HepG2 (cell line): ENCODE measurements around the gene MMP3. TPM values are rescaled to one million over a fixed set of nuclear protein-coding genes. Genes with fewer than 3 reads are reported as not detected.

ENCODE experiments used
- ATAC-seq: fragments of 200-7000 bp; cut with Tn5 transposase; 3 replicates; pipeline ENCODE4 v1.9.1; 2020; ENCODE audit warnings: mild to moderate bottlenecking, moderate library complexity
- BruUV-seq: library from RNA; stranded (reverse); fragments of 400-500 nt; replicated peaks from 2 replicates; lab custom pipeline; 2021; lab: Mats Ljungman, UMichigan
- CTCF ChIA-PET: fragments of 300-600 bp; formaldehyde crosslinking; extraction: SDS; loops from one replicate; lab custom pipeline; 2021; ENCODE audit warnings: low total read pairs, inconsistent platforms, low intra/inter-chr PET ratio; lab: Yijun Ruan, JAX
- POLR2A ChIA-PET: fragments of 350-600 bp; sonication (Branson Sonifier 250); formaldehyde crosslinking; loops from one replicate; lab custom pipeline; 2020; ENCODE audit warnings: antibody characterized with exemption, inconsistent platforms; lab: Yijun Ruan, JAX
- DNase-seq: peaks from one replicate; pipeline ENCODE4 v3.0.0-alpha.2; 2015; ENCODE audit warnings: low spot score
- FAIRE-seq: peaks from 3 replicates; lab custom pipeline; 2011; peaks lifted over from hg19 to GRCh38; lab: Jason Lieb, UNC
- H2AFZ ChIP-seq: one replicate; pipeline ENCODE4 v1.6.1; 2011; ENCODE audit warnings: low read length, inconsistent platforms
- H3K27ac ChIP-seq: fragments of 300-600 bp; 3 replicates; pipeline ENCODE4 v1.8.0; 2011; ENCODE audit warnings: mixed run types, mild to moderate bottlenecking, mixed read lengths, low read length, inconsistent platforms; ENCODE audit not compliant: insufficient read depth; ENCODE audit errors: extremely low read length
- H3K27me3 ChIP-seq, 2 experiments: fragments of 200-600 bp in 1 of 2; 2 replicates in 1 of 2; 3 replicates in 1 of 2; pipeline versions ENCODE4 v1.6.0 to v1.8.0; 2011; ENCODE audit warnings: low read length in 2 of 2, mild to moderate bottlenecking in 2 of 2, moderate library complexity in 2 of 2, inconsistent platforms in 1 of 2; ENCODE audit not compliant: insufficient read depth in 2 of 2, control insufficient read depth in 1 of 2
- H3K36me3 ChIP-seq, 2 experiments: fragments of 200-600 bp in 1 of 2; replicated peaks in 1 of 2; 2 replicates in 1 of 2; 3 replicates in 1 of 2; pipeline versions ENCODE4 v1.5.1 to v1.8.0; 2011; ENCODE audit warnings: low read length in 2 of 2, inconsistent platforms in 1 of 2; ENCODE audit not compliant: insufficient read depth in 2 of 2, control insufficient read depth in 1 of 2
- H3K4me1 ChIP-seq: 2 replicates; pipeline ENCODE4 v1.5.1; 2012; ENCODE audit warnings: low read length, inconsistent platforms; ENCODE audit not compliant: insufficient read depth
- H3K4me2 ChIP-seq: 2 replicates; pipeline ENCODE4 v1.6.0; 2011; ENCODE audit warnings: low read depth, low read length, inconsistent platforms
- H3K4me3 ChIP-seq, 3 experiments: fragments of 200-600 bp in 1 of 3; sonication (generic), shearing (Covaris generic) in 1 of 3; replicated peaks in 1 of 3; 2 replicates each; pipeline ENCODE4 v1.5.1; 2011 to 2016; ENCODE audit warnings: low read length in 3 of 3, inconsistent platforms in 2 of 3, low read depth in 2 of 3, mild to moderate bottlenecking in 2 of 3, control low read depth in 1 of 3, mixed read lengths in 1 of 3; ENCODE audit not compliant: insufficient read depth in 1 of 3
- H3K79me2 ChIP-seq: one replicate; pipeline ENCODE4 v1.6.1; 2011; ENCODE audit warnings: low read length, inconsistent platforms; ENCODE audit not compliant: insufficient read depth
- H3K9ac ChIP-seq: 2 replicates; pipeline ENCODE4 v1.6.0; 2011; ENCODE audit warnings: mild to moderate bottlenecking, low read depth, low read length, inconsistent platforms; ENCODE audit not compliant: insufficient read depth
- H3K9me3 ChIP-seq: 2 replicates; pipeline ENCODE4 v1.5.1; 2012; ENCODE audit warnings: mild to moderate bottlenecking, low read length
- H4K20me1 ChIP-seq: 2 replicates; pipeline ENCODE4 v1.6.0; 2011; ENCODE audit warnings: inconsistent platforms, mild to moderate bottlenecking, low read length, moderate library complexity; ENCODE audit not compliant: insufficient read depth
- FOXA3 ChIP-seq: IDR thresholded peaks from 2 replicates; pipeline ENCODE4 v1.6.1; 2016; ENCODE audit warnings: missing genetic modification reagents, missing compliant biosample characterization
- HNRNPK ChIP-seq: fragments of 200-400 bp; formaldehyde crosslinking; IDR thresholded peaks from 2 replicates; pipeline ENCODE4 v1.6.1; 2018; ENCODE audit warnings: low read length, low read depth, moderate library complexity, mild to moderate bottlenecking; ENCODE audit not compliant: poor library complexity, severe bottlenecking
- IKZF1 ChIP-seq: fragments of 450-650 bp; IDR thresholded peaks from 2 replicates; pipeline ENCODE4 v1.7.1; 2016
- MIER3 ChIP-seq: IDR thresholded peaks from 2 replicates; pipeline ENCODE4 v1.6.1; 2016; ENCODE audit warnings: missing compliant biosample characterization, borderline replicate concordance
- MYC ChIP-seq: sonication (generic); formaldehyde crosslinking; IDR thresholded peaks from 2 replicates; pipeline ENCODE4 v1.9.0; 2021; ENCODE audit warnings: missing genetic modification reagents, borderline replicate concordance
- NFE2L2 ChIP-seq: fragments of 150-350 bp; IDR thresholded peaks from 2 replicates; pipeline ENCODE4 v1.6.1; 2014; ENCODE audit warnings: low read length
- PITX1 ChIP-seq: sonication (generic); formaldehyde crosslinking; IDR thresholded peaks from 2 replicates; pipeline ENCODE4 v1.5.1; 2020; ENCODE audit warnings: mild to moderate bottlenecking, missing genetic modification reagents
- RARA ChIP-seq: IDR thresholded peaks from 2 replicates; pipeline ENCODE4 v1.6.1; 2016; ENCODE audit warnings: missing genetic modification reagents, missing compliant biosample characterization
- SOX13 ChIP-seq, 3 experiments: fragments of 450-650 bp in 1 of 3; sonication (generic) in 1 of 3; formaldehyde crosslinking in 1 of 3; IDR thresholded peaks in 2 of 3; conservative IDR thresholded peaks in 1 of 3; 2 replicates each; pipeline versions ENCODE4 v1.5.0 to v1.6.1; 2016 to 2020; ENCODE audit warnings: antibody characterized with exemption in 1 of 3, mild to moderate bottlenecking in 1 of 3, missing compliant biosample characterization in 1 of 3, missing genetic modification reagents in 1 of 3, moderate library complexity in 1 of 3
- SP1 ChIP-seq, 2 experiments: fragments of 450-650 bp in 1 of 2; sonication (generic) in 1 of 2; formaldehyde crosslinking in 1 of 2; IDR thresholded peaks; 2 replicates each; pipeline versions ENCODE4 v1.4.0 to v1.6.1; 2016 to 2020; ENCODE audit warnings: missing genetic modification reagents in 1 of 2
- ZNF136 ChIP-seq: sonication (generic); formaldehyde crosslinking; IDR thresholded peaks from 2 replicates; pipeline ENCODE4 v1.8.1; 2022; ENCODE audit warnings: low read depth, mild to moderate bottlenecking, moderate library complexity, missing genetic modification reagents
- ZNF256 ChIP-seq: sonication (generic); formaldehyde crosslinking; conservative IDR thresholded peaks from 2 replicates; pipeline ENCODE4 v1.4.0; 2020; ENCODE audit warnings: missing genetic modification reagents
- ZNF260 ChIP-seq: sonication (generic); formaldehyde crosslinking; IDR thresholded peaks from 2 replicates; pipeline ENCODE4 v1.4.0; 2020; ENCODE audit warnings: missing genetic modification reagents, low read depth, mild to moderate bottlenecking, borderline replicate concordance
- ZNF292 ChIP-seq: sonication (generic); formaldehyde crosslinking; IDR thresholded peaks from 2 replicates; pipeline ENCODE4 v1.8.1; 2022; ENCODE audit warnings: mild to moderate bottlenecking, low read depth, missing genetic modification reagents, borderline replicate concordance
- ZNF589 ChIP-seq: sonication (generic); formaldehyde crosslinking; conservative IDR thresholded peaks from 2 replicates; pipeline ENCODE4 v1.8.0; 2022; ENCODE audit warnings: mild to moderate bottlenecking, moderate library complexity, missing genetic modification reagents
- ZNF772 ChIP-seq: sonication (generic); formaldehyde crosslinking; IDR thresholded peaks from 2 replicates; pipeline ENCODE4 v1.5.0; 2020; ENCODE audit warnings: mild to moderate bottlenecking, missing genetic modification reagents
- ZNF83 ChIP-seq: sonication (generic); formaldehyde crosslinking; IDR thresholded peaks from 2 replicates; pipeline ENCODE4 v1.4.0; 2020; ENCODE audit warnings: missing genetic modification reagents, mild to moderate bottlenecking, borderline replicate concordance
- WGBS: methylation state at CpG from one replicate; pipeline ENCODE4 v1.1.6; 2017; ENCODE audit warnings: low lambda C conversion rate; 5-methylcytosine and 5-hydroxymethylcytosine counted together
- in situ Hi-C: cut with HindIII; loops from 2 replicates; pipeline ENCODE4 v1.10.0; 2017; ENCODE audit warnings: low pct_unique_long_range_greater_than_20kb; ENCODE audit not compliant: extremely low pct_ligation_motif_present
- intact Hi-C: fragments of 100-400 bp; cut with micrococcal nuclease; formaldehyde crosslinking; loops from one replicate; pipeline ENCODE4 v1.10.0; 2022; ENCODE audit not compliant: unreplicated experiment
- polyA plus RNA-seq, 8 experiments: library from polyadenylated mRNA; depleted of rRNA in 3 of 8; stranded (reverse) in 7 of 8; unstranded in 1 of 8; fragments of >200 nt; fragmentation: Illumina TruSeq in 4 of 8; extraction: Trizol in 4 of 8; gene quantifications; 2 replicates each; pipeline versions ENCODE4 v1.2.1 to v1.2.3, GENCODE V29; 2011 to 2016; ENCODE audit warnings: low read depth in 4 of 8, missing spikeins in 1 of 8, mixed read lengths in 1 of 8; ENCODE audit not compliant: insufficient read depth in 1 of 8
- total RNA-seq, 5 experiments: library from RNA; depleted of rRNA; stranded (reverse); fragments of >200 nt; fragmentation: Illumina TruSeq; extraction: Trizol; gene quantifications; 2 replicates each; pipeline ENCODE4 v1.2.3, GENCODE V29; 2016; ENCODE audit warnings: low read depth in 1 of 5
- TF ChIP-seq, protein P1 (sequence below), 2 experiments: fragments of 450-650 bp in 1 of 2; sonication (generic) in 1 of 2; formaldehyde crosslinking; IDR thresholded peaks; 2 replicates each; pipeline versions ENCODE4 v1.5.0 to v1.8.0; 2020 to 2022; ENCODE audit warnings: mild to moderate bottlenecking in 1 of 2, missing genetic modification reagents in 1 of 2

MMP3 gene
- total and polyA plus RNA-seq, 2 of the 13 experiments (the other 11 are each of a cell fraction or from before 2014, with no cell fraction given) = 1.2 to 1.5 TPM

DNA sequence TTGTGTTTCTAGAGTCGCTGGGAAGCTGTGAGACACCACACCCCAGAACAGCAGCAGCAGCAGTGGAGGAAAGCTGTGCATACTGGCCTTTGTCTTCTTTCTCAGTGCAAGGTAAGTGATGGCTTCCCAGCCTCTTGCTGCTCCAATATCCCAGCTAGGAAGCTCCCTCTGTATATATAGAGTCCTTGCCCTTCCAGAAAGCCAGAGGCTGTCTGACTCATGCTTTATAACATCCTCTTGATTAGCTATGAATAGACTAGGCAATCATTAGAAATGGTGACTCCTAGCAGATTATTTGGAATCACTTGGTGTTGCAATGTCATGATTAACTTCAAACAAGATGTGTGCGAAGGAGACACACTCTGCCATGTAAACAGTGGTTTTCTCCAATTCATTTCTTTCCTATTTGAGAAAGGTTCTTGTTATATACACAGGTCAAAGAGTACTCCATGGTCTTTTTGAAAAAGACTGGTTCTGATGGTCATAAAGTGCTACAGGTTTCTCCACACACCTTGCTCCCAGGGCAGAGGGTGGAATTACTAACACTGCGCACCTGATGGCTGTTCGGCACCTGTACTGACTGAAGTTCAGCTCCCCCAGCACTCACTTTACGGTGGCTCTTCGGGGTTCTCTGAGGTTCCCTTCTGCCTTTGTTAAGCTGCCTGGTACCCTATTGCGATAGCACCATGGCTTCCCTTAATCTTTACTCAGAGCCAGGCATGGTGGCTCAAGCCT lies 45.2 kb downstream of the MMP3 start, which contains the start of gene MMP1:
Gene MMP1, minus strand, starts transcription at position 149 of the 735 bp plus-strand sequence. Its CDS starts 68 bp downstream, at position 81.
- Histone ChIP-seq H3K36me3 (no peaks in the 10 kb centered on the region), H2AFZ (no peak within 1 kb of the TSS), H3K9me3 (no peaks in the 10 kb centered on the region), H3K4me3 (no peak within 1 kb of the TSS), H3K79me2 (no peaks in the 10 kb centered on the region), H3K27me3 (peaks cover 0 to 4% of the 10 kb centered on the region in 2 experiments; a peak in 2 of 5 replicates), H4K20me1 (no peaks in the 10 kb centered on the region), H3K4me1 (no peaks in the 10 kb centered on the region), H3K9ac (no peak within 1 kb of the TSS), H3K27ac (no peak within 1 kb of the TSS), H3K4me2 (no peak within 1 kb of the TSS)
- ATAC-seq (no peak), DNase-seq (no peak), FAIRE-seq (no peak)
- intact Hi-C loops (no loop called here), in situ Hi-C loops (no loop called here)
- ChIA-PET POLR2A (no interaction called here), CTCF (no interaction called here)
- no TSS peak for BruUV-seq
- TF ChIP-seq MYC (CRISPR knock-in tag) (no peak), ZNF136 (CRISPR knock-in tag) (no peak), SOX13 (IDR thresholded peaks at IDR 0.05) (no peak), SOX13 (CRISPR knock-in tag; conservative IDR thresholded peaks at IDR 0.05 in 1 of 2, IDR thresholded peaks at IDR 0.05 in 1 of 2) (no peak), ZNF83 (CRISPR knock-in tag) (no peak), SP1 (IDR thresholded peaks at IDR 0.05) (no peak), SP1 (CRISPR knock-in tag; IDR thresholded peaks at IDR 0.05) (no peak), FOXA3 (CRISPR knock-in tag) (no peak), HNRNPK (no peak), IKZF1 (no peak), ZNF260 (CRISPR knock-in tag) (no peak), ZNF256 (CRISPR knock-in tag) (no peak), ZNF772 (CRISPR knock-in tag) (no peak), MIER3 (CRISPR knock-in tag) (no peak), ZNF292 (CRISPR knock-in tag) (no peak), RARA (CRISPR knock-in tag) (no peak), ZNF589 (CRISPR knock-in tag) (no peak), NFE2L2 (no peak), PITX1 (CRISPR knock-in tag) (no peak)
- TF ChIP-seq, protein P1, sequence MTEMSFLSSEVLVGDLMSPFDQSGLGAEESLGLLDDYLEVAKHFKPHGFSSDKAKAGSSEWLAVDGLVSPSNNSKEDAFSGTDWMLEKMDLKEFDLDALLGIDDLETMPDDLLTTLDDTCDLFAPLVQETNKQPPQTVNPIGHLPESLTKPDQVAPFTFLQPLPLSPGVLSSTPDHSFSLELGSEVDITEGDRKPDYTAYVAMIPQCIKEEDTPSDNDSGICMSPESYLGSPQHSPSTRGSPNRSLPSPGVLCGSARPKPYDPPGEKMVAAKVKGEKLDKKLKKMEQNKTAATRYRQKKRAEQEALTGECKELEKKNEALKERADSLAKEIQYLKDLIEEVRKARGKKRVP (CRISPR knock-in tag; IDR thresholded peaks at IDR 0.05) = no peak
- WGBS = 20% methylated on average over 6 of the region's 7 CpGs
